Skeletal muscle tissue (tissue), 4 donors: ENCODE data around the gene AOAH. TPM values are rescaled to one million over a fixed set of nuclear protein-coding genes. Genes with fewer than 3 reads are reported as not detected.
"Not testable (repeated sequence)": the region's sequence is repeated elsewhere in the genome, so short reads cannot be mapped to it uniquely, and the experiment has no call there.

ENCODE experiments used
- H3K27ac ChIP-seq: one replicate; pipeline ENCODE4 v1.7.0; 2013; ENCODE audit warnings: mild to moderate bottlenecking, low read depth, low read length, inconsistent platforms
- H3K27me3 ChIP-seq, 3 donors: one replicate each; pipeline ENCODE4 v1.7.0; 2013; ENCODE audit warnings: low read length in 3 of 3; ENCODE audit not compliant: control insufficient read depth in 3 of 3, insufficient read depth in 3 of 3
- H3K36me3 ChIP-seq, 3 donors: one replicate each; pipeline ENCODE4 v1.7.0; 2013; ENCODE audit warnings: low read length in 3 of 3; ENCODE audit not compliant: control insufficient read depth in 3 of 3, insufficient read depth in 3 of 3
- H3K4me1 ChIP-seq, 3 donors: one replicate each; pipeline ENCODE4 v1.7.0; 2013; ENCODE audit warnings: low read length in 3 of 3, mild to moderate bottlenecking in 3 of 3; ENCODE audit not compliant: control insufficient read depth in 3 of 3, insufficient read depth in 3 of 3
- H3K4me3 ChIP-seq, 3 donors: one replicate each; pipeline ENCODE4 v1.7.0; 2013; ENCODE audit warnings: low read length in 3 of 3
- H3K9ac ChIP-seq, 3 donors: one replicate each; pipeline ENCODE4 v1.7.0; 2013; ENCODE audit warnings: low read length in 3 of 3, mild to moderate bottlenecking in 3 of 3, moderate library complexity in 2 of 3, low read depth in 1 of 3
- H3K9me3 ChIP-seq, 3 donors: one replicate each; pipeline ENCODE4 v1.7.0; 2013; ENCODE audit warnings: low read length in 3 of 3; ENCODE audit not compliant: control insufficient read depth in 3 of 3
- total RNA-seq: library from RNA; depleted of rRNA; stranded (reverse); fragments of >200 nt; gene quantifications from one replicate; pipeline ENCODE4 v1.2.3, GENCODE V29; 2014
- donor health status: Osteomylitis.

AOAH gene
- total RNA-seq, 1 donor from 2014 or later = 5.2 TPM

DNA sequence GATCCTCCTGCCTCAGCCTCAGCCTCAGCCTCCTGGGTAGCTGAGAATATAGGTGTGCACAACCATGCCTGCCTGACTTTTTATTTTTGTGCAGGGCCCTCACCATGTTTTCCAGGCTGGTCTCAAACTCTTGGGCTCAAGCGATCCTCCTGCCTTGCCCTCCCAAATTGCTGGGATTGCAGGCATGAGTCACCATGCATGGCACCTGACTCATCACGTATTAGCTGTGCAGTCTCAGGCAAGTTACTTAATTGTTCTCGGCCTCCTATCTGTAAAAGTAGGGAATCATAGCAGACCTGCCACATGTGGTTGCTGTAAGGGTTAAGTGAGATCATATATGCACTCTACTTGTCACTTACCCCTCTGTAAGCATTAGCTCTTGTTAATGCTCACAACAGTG, 217.5 kb downstream of the AOAH start:
- Histone ChIP-seq H3K4me1 (no peaks in the 10 kb centered on the region), H3K9me3 (no peaks in the 10 kb centered on the region), H3K27ac (no peak overlapping the region), H3K9ac (no peak overlapping the region), H3K4me3 (no peak overlapping the region), H3K36me3 (no peaks in the 10 kb centered on the region), H3K27me3 (no peaks in the 10 kb centered on the region)

GRCh38 chr7:36506130-36506798, 218.0 kb downstream of the AOAH start:
- Histone ChIP-seq H3K9me3 (no peaks in the 10 kb centered on the region), H3K4me1 (no peaks in the 10 kb centered on the region), H3K27me3 (no peaks in the 10 kb centered on the region)

GRCh38 chr7:36504617-36505016, 219.7 kb downstream of the AOAH start:
- not testable (repeated sequence) for H3K4me1 ChIP-seq, H3K9ac ChIP-seq, H3K27me3 ChIP-seq, H3K9me3 ChIP-seq, H3K4me3 ChIP-seq, H3K36me3 ChIP-seq, H3K27ac ChIP-seq

More at GRCh38 chr7:36506130-36506798, 218.0 kb downstream of the AOAH start:
- Histone ChIP-seq H3K27ac (no peak overlapping the region), H3K4me3 (no peak overlapping the region), H3K9ac (no peak overlapping the region), H3K36me3 (no peaks in the 10 kb centered on the region)

- not testable (repeated sequence) for H3K9ac ChIP-seq, H3K4me3 ChIP-seq, H3K27ac ChIP-seq, H3K36me3 ChIP-seq, H3K27me3 ChIP-seq, H3K4me1 ChIP-seq, H3K9me3 ChIP-seq
Measured at GRCh38 chr7:36504216-36504615, 220.1 kb downstream of the AOAH start.

GRCh38 chr7:36497775-36498174, 226.5 kb downstream of the AOAH start:
- Histone ChIP-seq H3K9ac (no peak overlapping the region), H3K36me3 (no peaks in the 10 kb centered on the region), H3K4me1 (no peaks in the 10 kb centered on the region), H3K27ac (no peak overlapping the region), H3K4me3 (no peak overlapping the region), H3K9me3 (no peaks in the 10 kb centered on the region), H3K27me3 (no peaks in the 10 kb centered on the region)

- H3K27ac ChIP-seq, H3K4me1 ChIP-seq, H3K9me3 ChIP-seq, H3K36me3 ChIP-seq, H3K27me3 ChIP-seq, H3K9ac ChIP-seq, H3K4me3 ChIP-seq: not testable (repeated sequence)
Measured at GRCh38 chr7:36497176-36497575, 227.1 kb downstream of the AOAH start.

DNA sequence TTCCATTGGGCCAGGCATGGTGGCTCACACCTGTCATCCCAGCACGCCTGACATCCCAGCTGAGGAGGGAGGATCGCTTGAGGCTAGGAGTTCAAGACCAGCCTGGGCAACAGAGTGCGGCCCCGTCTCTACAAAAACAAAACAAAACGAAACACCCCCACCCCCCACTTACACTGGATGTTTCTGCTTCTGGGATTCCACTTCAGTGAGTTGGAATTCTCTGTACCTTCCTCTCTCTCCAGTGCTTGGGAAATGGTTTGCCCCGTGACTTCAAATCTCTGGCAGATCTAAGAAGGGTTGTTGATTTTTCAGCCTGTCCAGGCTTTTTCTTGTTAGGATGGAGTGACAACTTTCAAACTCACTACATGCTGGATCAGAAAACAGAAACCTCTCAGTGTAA, 227.7 kb downstream of the AOAH start:
- Histone ChIP-seq H3K4me1 (no peaks in the 10 kb centered on the region), H3K36me3 (no peaks in the 10 kb centered on the region), H3K27ac (no peak overlapping the region), H3K9me3 (no peaks in the 10 kb centered on the region), H3K9ac (no peak overlapping the region), H3K4me3 (no peak overlapping the region), H3K27me3 (no peaks in the 10 kb centered on the region)

GRCh38 chr7:36491317-36491716, 233.0 kb downstream of the AOAH start:
- Histone ChIP-seq H3K27me3 (no peaks in the 10 kb centered on the region), H3K9me3 (no peaks in the 10 kb centered on the region), H3K27ac (no peak overlapping the region), H3K4me3 (no peak overlapping the region), H3K4me1 (no peaks in the 10 kb centered on the region), H3K9ac (no peak overlapping the region), H3K36me3 (no peaks in the 10 kb centered on the region)

DNA sequence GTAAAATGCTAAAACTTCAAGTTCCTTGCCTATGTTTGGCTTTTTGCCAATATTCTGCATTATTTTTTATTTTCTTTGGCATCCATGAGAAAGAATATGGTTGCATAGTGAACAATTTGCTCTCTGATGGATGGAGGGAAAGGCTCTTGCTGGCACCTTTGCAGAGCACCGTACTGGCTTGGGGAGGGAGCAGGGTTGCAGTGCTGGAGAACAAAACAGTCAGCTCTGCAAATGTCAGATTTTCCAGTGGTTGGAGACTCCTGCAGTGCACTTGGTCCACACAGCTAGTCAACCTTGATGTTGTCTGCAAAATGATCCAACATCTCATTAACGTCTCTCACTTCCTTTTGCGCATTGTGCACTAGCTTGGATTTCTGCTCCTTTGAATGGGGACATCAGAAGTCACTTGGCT, 233.9 kb downstream of the AOAH start:
- H3K36me3 ChIP-seq = no peaks in the 10 kb centered on the region
- H3K9me3 ChIP-seq = no peaks in the 10 kb centered on the region
- H3K4me3 ChIP-seq = no peak overlapping the region
- H3K4me1 ChIP-seq = no peaks in the 10 kb centered on the region
- no peaks in the 10 kb centered on the region for H3K27me3 ChIP-seq
- H3K9ac ChIP-seq = no peak overlapping the region
- no peak overlapping the region for H3K27ac ChIP-seq

GRCh38 chr7:36488672-36489071, 235.6 kb downstream of the AOAH start:
- not testable (repeated sequence) for H3K9me3 ChIP-seq, H3K9ac ChIP-seq, H3K4me1 ChIP-seq, H3K27me3 ChIP-seq, H3K4me3 ChIP-seq, H3K36me3 ChIP-seq, H3K27ac ChIP-seq
